Spleen (tissue), 7 donors: Measurements from ENCODE around the gene WDR18.

ENCODE experiments used
- CTCF ChIP-seq, 11 experiments: fragments of 200-600 bp in 7 of 11; fragments of 450-650 bp in 4 of 11; sonication (generic) in 4 of 11; IDR thresholded peaks in 8 of 11; conservative IDR thresholded peaks in 3 of 11; 1 replicate in 7 of 11; 2 replicates in 4 of 11; pipeline versions ENCODE4 v1.4.0 to v1.8.0; 2016 to 2021; ENCODE audit warnings: antibody characterized with exemption in 11 of 11, inconsistent platforms in 4 of 11, mild to moderate bottlenecking in 1 of 11
- POLR2A ChIP-seq, 3 donors: fragments of 450-650 bp; IDR thresholded peaks; one replicate each; pipeline ENCODE4 v1.5.1; 2017; ENCODE audit warnings: antibody characterized with exemption in 3 of 3, mild to moderate bottlenecking in 1 of 3
- donor health status: DM: no; HTN: no; CAD: no; lungs with moderate emphysema.
- donor health status: DM: no; HTN: no; CAD: no.
- donor health status: DM: no; HTN: no; CAD: no.

- TF ChIP-seq POLR2A (IDR thresholded peaks at IDR 0.05) (no peak), CTCF (IDR thresholded peaks at IDR 0.05 in 8 of 11, conservative IDR thresholded peaks at IDR 0.05 in 3 of 11) (no peak)
Observed at GRCh38 chr19:947090-947706, 36.9 kb upstream of the WDR18 start.
